Left renal pelvis (tissue), 4 donors: ENCODE results near the gene HOXD8. TPM values are rescaled to one million over a fixed set of nuclear protein-coding genes. Genes with fewer than 3 reads are reported as not detected.

Source experiments
- DNase-seq, 4 donors: peaks; one replicate each; pipeline ENCODE4 v3.0.0-alpha.2; 2013; ENCODE audit warnings: low read depth in 4 of 4, low spot score in 3 of 4
- polyA plus RNA-seq, 4 donors: library from polyadenylated mRNA; unstranded; fragments of 120-200 nt; gene quantifications; one replicate each; pipeline ENCODE4 v1.2.1, GENCODE V29; 2013; ENCODE audit not compliant: insufficient read length in 4 of 4

HOXD8 gene
- polyA plus RNA-seq, 4 donors = 42.2 to 245 (median 180) TPM

DNA sequence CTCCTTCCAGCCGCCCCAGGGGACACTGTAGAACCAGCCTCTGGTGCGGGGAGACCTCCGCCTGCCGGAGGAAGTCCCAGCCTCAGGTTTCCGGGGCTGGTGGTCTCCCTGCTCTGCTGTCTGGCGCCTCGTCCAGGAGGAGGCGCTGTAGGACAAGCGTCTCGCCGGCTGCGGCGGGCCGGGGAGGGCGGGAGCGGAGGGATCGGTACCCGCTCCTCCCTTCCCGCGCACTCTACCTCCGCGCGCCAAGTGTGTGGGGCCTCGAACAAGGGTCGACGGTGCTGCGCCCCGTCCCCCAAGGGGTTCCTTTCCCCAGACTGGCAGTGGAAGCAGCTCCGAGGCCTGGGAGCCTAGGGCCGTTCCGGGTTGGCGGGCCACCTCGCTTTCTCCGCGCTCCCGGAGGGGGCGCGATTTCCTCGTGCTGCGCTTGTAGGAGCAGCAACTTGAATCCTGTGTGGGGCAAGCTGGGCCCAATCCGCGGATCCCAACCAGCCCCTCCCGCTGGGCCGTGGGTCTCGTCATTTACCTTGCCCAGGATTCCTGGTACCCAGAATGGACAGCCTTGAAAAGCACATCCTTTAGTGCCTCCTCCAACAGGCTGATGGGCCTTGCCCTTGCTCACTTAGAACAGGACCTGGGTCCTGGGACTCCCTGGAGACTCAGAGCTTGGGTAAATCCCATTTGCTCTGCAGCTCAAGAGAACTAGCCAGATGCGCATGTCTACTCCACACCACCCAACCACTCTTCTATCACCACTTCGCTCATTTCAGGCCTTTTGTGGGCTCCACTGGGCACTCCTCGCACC lies 11.2 kb downstream of the HOXD8 start:
- no peak for DNase-seq

DNA sequence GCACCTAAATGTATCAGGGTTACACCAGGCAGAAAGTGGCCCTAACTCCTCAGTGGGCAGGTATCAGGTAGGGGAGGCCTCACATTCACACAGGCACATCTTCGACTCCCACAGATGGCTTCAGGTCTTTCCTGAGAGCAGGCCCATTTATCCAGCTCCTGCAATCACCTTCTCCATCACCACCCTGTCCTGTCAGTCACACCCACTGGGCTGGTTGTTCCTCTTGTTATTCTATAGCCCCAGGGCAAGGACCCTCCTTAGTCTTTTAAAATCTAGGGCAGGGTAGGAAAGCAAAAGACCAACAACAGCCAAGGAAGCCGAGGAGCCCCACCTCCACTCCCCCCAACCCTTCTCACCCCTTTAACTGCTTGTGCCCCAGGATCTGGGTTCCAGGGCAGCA lies 12.8 kb downstream of the HOXD8 start:
- DNase-seq = no peak

DNA sequence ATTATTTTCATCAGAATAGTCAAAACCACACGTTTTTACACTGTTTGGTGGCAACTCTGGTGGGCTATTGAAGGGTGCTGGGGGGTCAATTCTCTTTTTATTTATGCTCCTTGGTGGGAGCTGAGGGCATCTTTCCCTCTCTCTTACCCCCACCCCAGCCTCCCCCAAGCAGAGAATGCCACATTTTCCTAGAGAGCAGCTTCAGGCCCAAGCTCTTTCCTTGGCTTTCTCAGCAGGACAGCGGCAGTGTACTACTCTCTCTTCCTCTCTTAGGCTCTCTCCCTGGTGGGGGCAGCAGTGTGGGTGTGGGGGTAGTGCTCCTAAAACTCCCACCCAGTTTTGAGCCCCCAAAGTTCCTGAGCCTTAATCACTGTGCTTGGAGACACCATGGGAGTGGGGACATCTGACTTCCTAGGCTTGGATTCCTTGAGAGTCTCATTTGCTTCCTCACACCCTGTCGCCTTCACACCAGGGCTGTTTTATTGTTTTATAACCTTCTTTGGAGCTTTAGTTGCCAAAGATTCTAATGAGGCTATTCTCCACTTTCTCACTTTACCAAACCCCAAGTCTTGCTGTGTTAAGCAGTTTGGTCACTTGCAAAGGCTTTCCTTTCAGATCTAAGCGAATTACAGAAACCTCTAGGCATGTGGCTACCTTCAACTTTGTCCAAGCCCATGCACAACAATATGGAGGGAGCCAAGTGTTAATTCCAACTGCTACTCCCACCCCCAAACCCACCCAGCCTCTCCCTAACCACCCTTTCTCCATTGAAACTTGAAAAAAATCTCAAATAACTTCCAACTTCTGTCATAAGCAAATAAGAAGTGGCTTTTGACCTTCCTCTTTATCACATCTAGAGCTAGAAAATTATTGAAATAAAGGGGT lies 15.8 kb downstream of the HOXD8 start:
- no peak for DNase-seq

DNA sequence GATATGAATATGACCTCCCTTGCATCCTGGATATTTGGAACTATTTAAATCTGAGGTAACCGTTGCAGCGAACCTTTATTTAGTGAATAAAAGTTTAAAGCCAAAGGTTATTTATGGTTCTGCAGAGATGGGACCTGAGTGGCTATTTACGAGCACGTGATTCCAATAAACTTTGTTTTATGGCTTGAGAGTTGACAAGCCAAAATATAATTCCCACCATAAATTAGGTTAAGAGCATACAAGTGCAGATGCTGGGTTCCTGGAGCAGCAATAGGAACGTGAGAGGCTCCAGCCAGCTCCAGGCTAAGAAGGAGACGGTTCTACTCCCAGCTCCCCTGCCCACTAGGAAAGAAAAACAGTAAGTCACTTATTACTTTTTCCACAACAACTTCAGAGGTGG lies 16.6 kb downstream of the HOXD8 start:
- peak in 1 of 4 donors; percentile 70 for DNase-seq

DNA sequence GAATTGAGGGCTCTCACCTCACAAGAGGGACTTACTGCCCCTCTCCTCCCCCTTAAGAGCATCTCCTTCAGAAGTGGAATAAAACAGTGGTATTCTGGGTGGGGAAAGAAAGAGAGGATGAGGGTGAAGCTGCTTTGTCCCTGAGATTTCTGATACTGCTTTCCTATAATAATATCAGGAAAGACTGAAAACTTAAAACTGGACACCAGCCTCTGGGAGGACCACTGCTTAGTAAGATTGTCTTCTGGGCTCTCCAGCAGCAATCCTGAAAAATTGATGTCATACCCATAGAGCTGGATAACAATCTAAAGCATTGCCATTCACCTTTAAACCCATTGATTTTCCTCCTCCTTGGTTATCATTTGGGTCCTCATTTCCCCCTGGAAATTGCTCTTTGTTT lies 17.1 kb downstream of the HOXD8 start:
- no peak for DNase-seq

DNA sequence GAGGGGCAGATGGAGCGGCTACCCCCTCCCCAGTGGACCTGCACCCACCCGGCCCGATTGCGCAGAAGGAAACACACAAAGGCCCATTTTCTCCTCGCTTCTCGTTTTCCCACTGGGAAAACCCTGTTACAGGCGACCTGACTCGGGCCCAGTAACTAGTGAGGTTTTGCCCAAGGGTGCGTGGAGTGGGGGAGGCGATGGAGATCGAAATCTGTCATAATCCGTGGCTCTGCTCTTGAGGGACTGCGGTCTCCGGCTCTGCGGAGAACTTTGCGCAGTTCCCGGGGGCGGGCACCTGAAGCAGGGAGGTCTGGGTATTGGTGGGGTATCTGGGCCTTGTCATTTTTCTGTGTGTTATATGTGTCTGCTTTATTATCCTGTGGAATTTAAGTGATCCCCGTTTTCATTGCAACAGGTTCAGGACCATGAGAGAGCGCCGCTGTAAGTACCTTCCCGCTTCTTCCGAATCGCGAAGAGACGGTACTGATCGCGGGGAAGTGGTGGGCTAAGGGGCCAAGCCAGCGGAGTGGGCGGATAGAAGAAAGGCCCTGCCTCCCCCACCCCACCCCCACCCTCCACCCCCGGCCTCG lies 17.8 kb downstream of the HOXD8 start:
- DNase-seq = no peak

DNA sequence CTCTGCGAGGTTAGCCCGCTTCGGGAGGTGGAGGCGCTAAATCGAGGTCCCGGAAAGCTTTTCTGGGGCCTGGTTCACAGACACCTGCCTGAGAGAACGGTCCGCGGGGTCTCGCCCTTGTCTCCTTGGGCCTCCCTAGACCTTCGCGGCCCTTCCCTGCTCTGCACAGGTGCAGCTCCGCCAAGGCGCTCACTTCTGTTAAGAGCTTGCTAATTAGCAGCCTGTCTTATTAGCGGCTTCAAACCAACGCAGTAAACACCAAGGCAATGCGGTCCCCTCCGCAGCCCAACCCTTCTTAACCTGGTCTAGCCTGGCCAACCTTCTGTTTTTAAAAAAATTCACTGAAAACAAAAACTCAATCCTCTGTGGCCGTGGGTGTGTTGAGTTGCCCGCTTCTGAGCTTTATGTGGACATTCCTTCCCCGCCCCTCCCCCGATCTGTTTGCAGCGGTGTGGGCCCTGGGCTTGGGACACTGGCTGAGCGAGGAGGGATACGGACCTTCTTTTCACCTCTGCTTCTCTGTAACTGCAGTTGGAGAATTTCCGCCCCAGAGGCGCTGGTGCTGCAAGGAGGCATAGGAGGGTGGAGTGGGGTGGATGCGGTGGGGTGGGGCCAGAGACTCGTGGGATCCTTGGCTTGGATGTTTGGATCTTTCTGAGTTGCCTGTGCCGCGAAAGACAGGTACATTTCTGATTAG lies 18.4 kb downstream of the HOXD8 start:
- DNase-seq = no peak

DNA sequence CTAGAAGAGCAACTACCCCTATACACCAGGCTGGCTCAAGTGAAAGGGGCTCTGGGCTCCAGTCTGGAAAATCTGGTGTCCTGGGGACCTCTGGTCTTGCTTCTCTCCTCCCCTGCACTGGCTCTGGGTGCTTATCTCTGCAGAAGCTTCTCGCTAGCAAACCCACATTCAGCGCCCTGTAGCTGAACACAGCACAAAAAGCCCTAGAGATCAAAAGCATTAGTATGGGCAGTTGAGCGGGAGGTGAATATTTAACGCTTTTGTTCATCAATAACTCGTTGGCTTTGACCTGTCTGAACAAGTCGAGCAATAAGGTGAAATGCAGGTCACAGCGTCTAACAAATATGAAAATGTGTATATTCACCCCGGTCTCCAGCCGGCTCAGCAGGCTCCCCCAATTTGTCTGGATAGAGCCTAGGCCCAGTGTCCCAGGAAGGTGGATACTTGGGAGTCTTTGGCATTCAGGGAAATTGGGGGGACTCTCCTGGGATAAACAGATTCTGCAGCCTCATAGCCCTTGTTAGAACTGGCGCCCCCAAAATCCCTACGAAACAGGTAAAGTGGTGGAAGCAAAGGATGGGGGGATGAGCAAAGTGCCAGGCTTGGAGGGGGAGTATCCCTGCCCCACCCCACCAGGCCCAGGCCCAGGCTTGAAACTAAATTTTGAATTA lies 19.4 kb downstream of the HOXD8 start:
- DNase-seq = no peak

DNA sequence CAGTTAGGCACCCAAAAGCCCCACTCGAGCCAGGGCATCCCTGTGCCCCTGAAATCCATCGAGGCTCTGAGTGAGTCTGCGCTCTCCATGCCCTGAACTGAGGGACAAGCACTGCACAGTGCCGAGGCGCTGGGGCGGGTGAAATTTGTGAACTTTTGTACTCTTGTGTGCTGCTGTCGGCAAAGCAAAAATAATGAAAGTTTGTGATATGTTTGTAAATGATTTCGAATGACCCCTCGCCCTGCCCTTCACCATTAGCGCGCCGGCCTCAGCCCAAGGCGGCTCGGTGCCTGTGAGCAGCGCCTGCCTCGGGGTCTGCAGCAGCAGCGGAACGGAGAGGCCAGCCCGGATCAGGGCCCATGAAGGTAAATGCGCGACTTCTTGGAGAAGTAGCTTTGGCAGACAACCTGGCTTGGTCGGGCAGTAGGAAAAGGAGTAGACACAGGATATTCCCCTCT lies 20.0 kb downstream of the HOXD8 start:
- DNase-seq = no peak

DNA sequence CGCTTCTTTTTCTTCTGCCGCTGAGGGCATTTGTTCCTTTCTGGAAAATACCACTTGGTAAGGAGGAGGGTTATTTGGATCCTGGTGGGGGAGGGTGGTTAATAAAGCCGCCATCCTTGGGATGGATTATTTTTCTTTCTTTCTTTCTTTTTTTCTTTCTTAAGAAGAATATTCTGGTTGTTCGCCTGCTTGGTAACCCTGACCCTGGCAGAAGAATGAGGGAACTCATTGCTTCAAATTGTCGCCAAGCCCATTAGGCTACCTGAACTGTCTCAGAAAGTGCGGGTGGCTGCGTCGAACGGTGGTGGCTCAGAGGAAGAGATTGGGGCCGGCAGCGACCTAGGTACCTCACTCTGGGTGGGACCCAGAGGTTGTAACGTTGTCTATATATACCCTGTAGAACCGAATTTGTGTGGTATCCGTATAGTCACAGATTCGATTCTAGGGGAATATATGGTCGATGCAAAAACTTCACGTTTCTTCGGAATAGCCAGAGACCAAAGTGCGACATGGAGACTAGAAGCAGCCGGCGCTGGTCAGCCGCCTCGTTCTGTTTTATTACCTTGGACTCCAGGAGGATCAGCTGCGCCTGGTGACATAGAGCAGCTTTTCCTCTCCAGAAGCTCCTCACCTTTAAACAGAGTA lies 20.6 kb downstream of the HOXD8 start:
- no peak for DNase-seq

DNA sequence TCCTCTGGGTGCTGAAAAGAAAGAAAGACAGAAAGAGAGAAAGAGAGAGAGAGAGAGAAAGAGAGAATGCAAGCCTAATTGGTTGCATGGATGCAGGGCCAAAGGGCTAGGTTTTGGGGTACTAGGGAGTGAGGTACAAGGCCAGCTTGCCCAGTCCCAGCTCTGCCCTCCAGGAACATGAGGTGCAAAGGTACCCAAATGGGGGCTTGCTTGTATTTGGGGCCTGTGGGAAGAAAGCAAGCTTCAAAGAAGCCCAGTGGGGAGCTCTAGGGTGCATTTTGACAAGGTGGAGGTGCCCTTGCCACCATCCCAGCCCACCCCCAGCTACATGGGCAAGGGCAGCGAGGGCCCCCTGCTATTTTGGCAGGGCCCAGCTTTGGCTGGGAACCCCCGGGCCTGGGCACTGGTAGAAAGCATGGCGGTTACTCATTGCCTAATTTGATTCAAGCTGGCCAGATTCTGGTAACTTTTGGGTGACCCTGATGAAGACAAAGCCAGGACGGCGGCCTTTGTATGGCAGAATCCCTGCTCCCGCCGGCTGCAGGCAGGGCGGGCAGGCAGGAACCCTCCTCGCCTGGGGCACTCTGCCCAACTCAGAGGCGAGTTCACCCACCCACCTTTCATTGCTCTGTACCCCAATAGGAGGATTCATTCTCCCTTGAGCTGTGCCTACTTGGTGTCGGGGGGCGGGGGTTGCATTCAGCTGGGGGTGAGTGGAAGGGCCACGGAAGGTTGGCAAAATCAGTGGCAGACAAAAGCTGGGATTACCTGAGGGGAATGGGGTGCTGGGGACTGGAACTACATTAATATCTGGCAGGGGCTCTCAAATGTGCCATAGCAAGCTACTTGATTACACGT lies 21.3 kb downstream of the HOXD8 start:
- DNase-seq = no peak

DNA sequence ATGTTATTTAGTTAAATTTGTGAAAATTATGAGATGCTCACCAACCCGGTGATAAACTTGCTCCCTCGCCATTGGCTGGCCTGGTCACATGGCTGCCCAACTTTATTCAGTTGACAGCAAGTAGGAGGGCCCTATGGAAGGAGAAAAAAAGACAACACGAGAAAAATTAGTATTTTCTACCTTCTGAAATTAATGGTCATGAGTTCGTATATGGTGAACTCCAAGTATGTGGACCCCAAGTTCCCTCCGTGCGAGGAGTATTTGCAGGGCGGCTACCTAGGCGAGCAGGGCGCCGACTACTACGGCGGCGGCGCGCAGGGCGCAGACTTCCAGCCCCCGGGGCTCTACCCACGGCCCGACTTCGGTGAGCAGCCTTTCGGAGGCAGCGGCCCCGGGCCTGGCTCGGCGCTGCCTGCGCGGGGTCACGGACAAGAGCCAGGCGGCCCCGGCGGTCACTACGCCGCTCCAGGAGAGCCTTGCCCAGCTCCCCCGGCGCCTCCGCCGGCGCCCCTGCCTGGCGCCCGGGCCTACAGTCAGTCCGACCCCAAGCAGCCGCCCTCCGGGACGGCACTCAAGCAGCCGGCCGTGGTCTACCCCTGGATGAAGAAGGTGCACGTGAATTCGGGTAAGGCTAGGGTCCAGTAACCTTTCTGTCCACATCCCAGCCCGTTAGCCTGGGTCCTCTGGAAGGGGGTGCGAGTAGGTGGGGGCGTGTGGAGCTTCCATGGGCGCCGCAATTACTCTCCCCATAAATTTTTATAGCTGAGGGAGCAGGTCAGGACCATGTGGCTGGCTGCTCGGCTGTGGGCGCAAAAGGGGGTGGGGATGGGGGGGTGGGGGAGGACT lies 22.2 kb downstream of the HOXD8 start, which contains the start of gene HOXD4:
Gene HOXD4, plus strand, starts transcription at position 109 of the 846 bp plus-strand sequence. Its CDS starts 84 bp downstream, at position 193.
- DNase-seq = no peak

DNA sequence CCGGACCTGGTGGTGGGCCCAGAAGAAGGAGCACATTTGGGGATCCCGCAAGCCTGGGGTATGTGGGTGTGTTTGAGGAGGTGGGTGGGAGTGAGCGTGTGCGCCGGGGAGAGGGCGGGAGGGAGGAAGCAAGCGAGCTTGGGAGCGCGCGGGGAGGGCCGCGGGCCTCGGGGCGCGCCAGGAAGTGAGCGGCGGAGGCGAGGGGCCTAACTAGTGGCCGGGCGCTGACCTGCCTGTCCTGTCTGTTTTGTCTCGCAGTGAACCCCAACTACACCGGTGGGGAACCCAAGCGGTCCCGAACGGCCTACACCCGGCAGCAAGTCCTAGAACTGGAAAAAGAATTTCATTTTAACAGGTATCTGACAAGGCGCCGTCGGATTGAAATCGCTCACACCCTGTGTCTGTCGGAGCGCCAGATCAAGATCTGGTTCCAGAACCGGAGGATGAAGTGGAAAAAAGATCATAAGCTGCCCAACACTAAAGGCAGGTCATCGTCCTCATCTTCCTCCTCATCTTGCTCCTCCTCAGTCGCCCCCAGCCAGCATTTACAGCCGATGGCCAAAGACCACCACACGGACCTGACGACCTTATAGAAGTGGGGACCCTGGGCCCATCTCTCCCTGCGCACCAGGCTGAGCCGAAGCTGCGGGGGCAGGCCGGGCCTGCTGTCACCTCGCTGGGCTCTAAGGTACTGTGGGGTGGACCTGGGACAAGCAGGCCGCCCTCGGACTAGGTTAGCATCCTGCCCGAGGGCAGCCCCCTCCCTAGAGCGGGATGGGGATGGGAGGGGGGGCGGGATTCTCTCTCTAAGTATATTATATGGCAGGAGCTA lies 23.1 kb downstream of the HOXD8 start:
- no peak for DNase-seq

DNA sequence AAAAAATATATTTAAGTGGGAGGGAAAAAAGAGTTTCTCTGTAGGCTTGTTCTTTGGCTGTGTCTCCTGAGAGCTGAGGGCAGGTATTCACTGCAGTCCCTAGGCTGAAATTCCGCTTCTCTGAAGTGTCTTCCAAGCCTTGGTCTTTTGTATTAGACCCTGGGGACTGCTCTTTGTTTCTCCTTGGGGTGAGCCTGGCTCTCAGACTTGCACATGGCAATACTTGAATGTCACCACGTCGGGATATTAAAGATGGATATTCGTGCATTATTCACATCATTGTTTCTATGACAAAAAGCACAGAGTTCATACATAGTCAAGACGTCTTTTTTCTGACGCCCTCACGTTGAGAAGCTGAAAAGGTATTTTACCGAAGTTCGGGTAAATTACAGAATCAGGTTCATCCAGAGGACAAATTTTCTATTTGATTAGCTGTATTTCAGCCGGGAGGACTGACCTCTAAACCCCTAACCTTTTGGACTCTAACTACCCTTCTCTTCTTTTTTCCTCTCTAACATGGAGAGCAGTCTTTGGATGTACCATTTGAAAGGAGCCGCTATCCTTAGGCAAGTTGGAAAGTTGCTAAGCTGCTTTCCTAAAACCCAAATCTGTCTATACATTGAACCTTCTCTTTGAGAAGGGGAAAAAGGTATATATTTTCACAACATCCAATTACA lies 25.2 kb downstream of the HOXD8 start:
- DNase-seq = no peak

DNA sequence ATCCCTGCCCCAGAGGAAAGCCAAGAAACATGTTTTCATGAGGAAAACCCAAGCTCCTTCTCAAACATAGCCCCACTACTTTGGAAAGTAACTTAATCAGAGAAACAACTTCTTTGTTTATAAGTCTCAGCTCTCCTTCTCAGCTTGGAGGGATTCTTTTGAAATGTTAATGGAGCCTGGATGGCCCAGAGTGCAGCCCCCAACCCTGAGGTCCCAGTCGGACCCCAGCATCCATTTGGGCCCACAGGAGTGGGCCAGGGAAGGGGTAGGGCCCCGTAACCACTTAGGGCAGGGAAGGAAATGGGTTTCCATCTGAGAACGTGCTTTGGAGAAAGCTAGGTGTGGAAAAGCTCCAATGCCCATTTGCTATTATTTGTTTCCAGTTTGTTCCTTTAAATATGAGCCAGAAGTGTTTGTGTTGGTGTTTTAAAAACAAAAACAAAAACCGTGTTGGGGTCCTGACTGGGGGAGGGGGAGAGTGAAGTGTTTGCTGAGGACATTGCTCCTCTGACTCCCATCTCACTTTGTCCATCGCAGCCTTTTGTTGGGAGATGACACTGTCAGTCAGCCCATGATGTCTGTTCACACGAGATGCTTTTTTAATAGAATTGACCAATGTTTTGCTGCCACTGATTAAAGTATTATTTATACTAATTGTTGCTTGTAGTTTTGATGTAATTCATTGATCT lies 26.0 kb downstream of the HOXD8 start:
- no peak for DNase-seq
